ENCODE results near the gene BSX.

GRCh38 chr11:123018702-123019101 is 37.1 kb upstream of the BSX start:
- TF ChIP-seq CTCF (IDR thresholded peaks at IDR 0.05; ENCODE audit: low read depth, low read length, poor library complexity, severe bottlenecking) (no peak), EZH2phosphoT487 (IDR thresholded peaks at IDR 0.05; ENCODE audit: borderline replicate concordance, low read length) (no peak)

All from DOHH2 (cell line).